D721Med (cell line): Measurements from ENCODE around the gene HELZ.
"Not testable (repeated sequence)": the region's sequence is repeated elsewhere in the genome, so short reads cannot be mapped to it uniquely, and the experiment has no call there.

Source experiments
- DNase-seq: peaks from one replicate; pipeline ENCODE4 v3.0.0; 2011; ENCODE audit warnings: low spot score; ENCODE audit not compliant: insufficient read length
- FAIRE-seq: peaks from 2 replicates; lab custom pipeline; 2011; peaks lifted over from hg19 to GRCh38; lab: Jason Lieb, UNC
- CTCF ChIP-seq: IDR thresholded peaks from 2 replicates; pipeline ENCODE4 v1.5.1; 2012; ENCODE audit warnings: mild to moderate bottlenecking, control low read depth; ENCODE audit not compliant: insufficient read depth; ENCODE audit errors: missing control alignments

HELZ gene

GRCh38 chr17:67276075-67276474 lies 31.1 kb upstream of the HELZ start:
- TF ChIP-seq CTCF, result peak; percentile 50
- FAIRE-seq, result no peak
- DNase-seq, result no peak

- DNase-seq (no peak), FAIRE-seq (no peak)
- TF ChIP-seq CTCF, result no peak
These were observed 29.5 kb upstream of the HELZ start for GRCh38 chr17:67274466-67274865.

GRCh38 chr17:67273900-67274299 lies 28.9 kb upstream of the HELZ start:
- TF ChIP-seq CTCF, result no peak
- FAIRE-seq, result no peak
- no peak for DNase-seq

- DNase-seq (no peak), FAIRE-seq (no peak)
- peak; percentile 55 for TF ChIP-seq CTCF
These were observed 27.5 kb upstream of the HELZ start for GRCh38 chr17:67272312-67273047.

GRCh38 chr17:67271187-67271586 lies 26.2 kb upstream of the HELZ start:
- FAIRE-seq, DNase-seq: not testable (repeated sequence)

- DNase-seq (no peak), FAIRE-seq (no peak)
- TF ChIP-seq CTCF, result no peak
These were observed 25.4 kb upstream of the HELZ start for GRCh38 chr17:67270416-67270815.

- DNase-seq, result no peak
- FAIRE-seq, result no peak
- TF ChIP-seq CTCF, result no peak
These were observed 21.5 kb upstream of the HELZ start for GRCh38 chr17:67266496-67266895.
